Suprapubic skin (tissue), 4 donors: Measurements from ENCODE around the gene GALC. TPM values are rescaled to one million over a fixed set of nuclear protein-coding genes. Genes with fewer than 3 reads are reported as not detected.

Source experiments
- DNase-seq, 2 donors: peaks; one replicate each; pipeline ENCODE4 v3.0.0-alpha.2; 2019; ENCODE audit warnings: low spot score in 2 of 2
- H3K27ac ChIP-seq: fragments of 200-600 bp; sonication (generic); one replicate; pipeline ENCODE4 v1.5.1; 2019
- H3K27me3 ChIP-seq: fragments of 200-600 bp; sonication (generic); one replicate; pipeline ENCODE4 v1.5.1; 2019
- H3K36me3 ChIP-seq: fragments of 200-600 bp; sonication (generic); one replicate; pipeline ENCODE4 v1.5.1; 2019
- H3K4me1 ChIP-seq: fragments of 200-600 bp; sonication (generic); one replicate; pipeline ENCODE4 v1.5.1; 2019
- H3K4me3 ChIP-seq: fragments of 200-600 bp; sonication (generic); one replicate; pipeline ENCODE4 v1.5.1; 2019; ENCODE audit warnings: mild to moderate bottlenecking
- H3K9me3 ChIP-seq: fragments of 200-600 bp; sonication (generic); one replicate; pipeline ENCODE4 v1.5.1; 2019
- CTCF ChIP-seq, 2 donors: fragments of 200-600 bp in 1 of 2; fragments of 450-650 bp in 1 of 2; sonication (generic) in 1 of 2; IDR thresholded peaks; one replicate each; pipeline ENCODE4 v1.5.1; 2016 to 2019; ENCODE audit warnings: antibody characterized with exemption in 2 of 2, mild to moderate bottlenecking in 1 of 2, moderate library complexity in 1 of 2
- EP300 ChIP-seq: sonication (generic); formaldehyde crosslinking; IDR thresholded peaks from one replicate; pipeline ENCODE4 v1.6.1; 2017; ENCODE audit warnings: antibody characterized with exemption
- POLR2A ChIP-seq, 2 donors: fragments of 450-650 bp; IDR thresholded peaks; one replicate each; pipeline ENCODE4 v1.6.1; 2017; ENCODE audit warnings: antibody characterized with exemption in 2 of 2, mild to moderate bottlenecking in 2 of 2, moderate library complexity in 2 of 2
- POLR2AphosphoS5 ChIP-seq, 3 donors: sonication (generic); formaldehyde crosslinking; IDR thresholded peaks; one replicate each; pipeline ENCODE4 v1.6.1; 2017; ENCODE audit warnings: antibody characterized with exemption in 3 of 3
- WGBS: methylation state at CpG from one replicate; pipeline ENCODE4 v1.1.5; 2018; 5-methylcytosine and 5-hydroxymethylcytosine counted together
- total RNA-seq, 4 donors: library from RNA; depleted of rRNA; stranded (reverse); fragments of >200 nt; gene quantifications; one replicate each; pipeline ENCODE4 v1.1.0, GENCODE V29; 2016

Gene GALC
- total RNA-seq, 4 donors from 2014 or later, result 15.0 to 19.5 (median 17.4) TPM

- TF ChIP-seq POLR2AphosphoS5 (IDR thresholded peaks at IDR 0.05) (no peak), CTCF (IDR thresholded peaks at IDR 0.05) (no peak), POLR2A (IDR thresholded peaks at IDR 0.05) (no peak), EP300 (no peak)
- WGBS, result 84% methylated on average over 3 of the region's 3 CpGs
Measured at GRCh38 chr14:87934185-87934584, 58.8 kb downstream of the GALC start.

DNA sequence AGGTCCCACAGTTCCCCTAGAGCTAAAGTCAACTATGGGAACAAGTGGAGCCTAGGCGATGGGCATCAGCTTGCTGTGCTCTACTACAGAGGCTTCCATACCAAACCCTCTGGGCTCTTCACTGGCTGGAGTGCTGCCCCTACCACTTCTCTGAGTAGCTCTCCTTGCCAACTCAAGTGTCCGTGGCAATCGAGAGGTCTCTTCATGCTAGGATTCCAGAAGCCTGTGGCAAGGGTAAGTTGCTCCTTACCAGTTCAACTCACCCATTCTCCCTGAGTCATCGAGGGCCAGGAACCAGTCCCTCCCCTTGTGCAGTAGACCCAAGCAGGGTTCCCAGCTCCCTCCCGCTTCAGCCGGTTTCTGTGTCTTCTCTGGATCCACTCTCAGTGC lies 76.1 kb downstream of the GALC start:
- TF ChIP-seq POLR2AphosphoS5 (IDR thresholded peaks at IDR 0.05) (no peak), CTCF (IDR thresholded peaks at IDR 0.05) (no peak)
- H3K4me1 ChIP-seq, result no peaks in the 10 kb centered on the region
- H3K9me3 ChIP-seq, result no peaks in the 10 kb centered on the region
- 95% methylated on average over 5 of the region's 6 CpGs for WGBS
- no peak overlapping the region for H3K4me3 ChIP-seq
- H3K27ac ChIP-seq, result no peak overlapping the region
- H3K36me3 ChIP-seq, result no peaks in the 10 kb centered on the region
- DNase-seq, result no peak
- no peaks in the 10 kb centered on the region for H3K27me3 ChIP-seq

More at GRCh38 chr14:87934185-87934584, 58.8 kb downstream of the GALC start:
- Histone ChIP-seq H3K36me3 (peaks cover 10% of the 10 kb centered on the region), H3K27me3 (no peaks in the 10 kb centered on the region), H3K9me3 (no peaks in the 10 kb centered on the region), H3K4me3 (no peak overlapping the region), H3K4me1 (no peaks in the 10 kb centered on the region), H3K27ac (no peak overlapping the region)
- no peak for DNase-seq

GRCh38 chr14:87916103-87916885 lies 76.7 kb downstream of the GALC start:
- H3K4me1 ChIP-seq, result no peaks in the 10 kb centered on the region
- H3K27me3 ChIP-seq, result no peaks in the 10 kb centered on the region
- no peak overlapping the region for H3K27ac ChIP-seq
- H3K4me3 ChIP-seq, result no peak overlapping the region
- no peaks in the 10 kb centered on the region for H3K36me3 ChIP-seq
- TF ChIP-seq EP300, result no peak
- TF ChIP-seq CTCF (IDR thresholded peaks at IDR 0.05), result no peak
- TF ChIP-seq POLR2A (IDR thresholded peaks at IDR 0.05), result no peak
- TF ChIP-seq POLR2AphosphoS5 (IDR thresholded peaks at IDR 0.05), result no peak
- DNase-seq, result no peak
- 91% methylated on average over 25 of the region's 31 CpGs for WGBS
- H3K9me3 ChIP-seq, result peaks cover 3% of the 10 kb centered on the region

DNA sequence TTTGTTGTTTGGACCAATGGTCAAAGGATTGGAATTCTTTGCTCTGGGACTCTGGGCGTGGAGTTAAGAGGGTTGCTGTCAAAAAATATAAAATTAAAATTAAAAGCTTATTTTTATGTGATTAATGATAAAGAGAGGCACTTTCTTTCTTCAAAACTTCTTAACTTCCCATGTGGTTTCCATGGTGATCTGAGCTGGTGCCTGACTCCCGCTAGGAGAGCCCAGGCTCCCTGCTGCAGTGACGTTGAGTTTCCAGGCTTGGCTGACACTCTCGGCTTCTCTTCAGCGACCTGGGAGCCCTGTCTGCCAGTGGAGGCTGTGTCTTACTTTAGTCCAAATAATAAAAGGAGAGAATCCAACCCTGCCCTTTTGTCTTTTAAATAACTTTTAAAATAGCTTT lies 84.4 kb downstream of the GALC start:
- WGBS, result 33% methylated on average over 5 of the region's 5 CpGs
- Histone ChIP-seq H3K36me3 (no peaks in the 10 kb centered on the region), H3K27ac (no peak overlapping the region), H3K4me1 (no peaks in the 10 kb centered on the region), H3K4me3 (no peak overlapping the region), H3K27me3 (no peaks in the 10 kb centered on the region), H3K9me3 (peaks cover 16% of the 10 kb centered on the region)
- DNase-seq, result no peak
- TF ChIP-seq EP300 (no peak), CTCF (IDR thresholded peaks at IDR 0.05) (no peak), POLR2AphosphoS5 (IDR thresholded peaks at IDR 0.05) (no peak), POLR2A (IDR thresholded peaks at IDR 0.05) (no peak)

- TF ChIP-seq EP300 (no peak), POLR2AphosphoS5 (IDR thresholded peaks at IDR 0.05) (no peak)
- no peaks in the 10 kb centered on the region for H3K9me3 ChIP-seq
- H3K4me3 ChIP-seq, result no peak overlapping the region
- H3K27ac ChIP-seq, result no peak overlapping the region
- H3K36me3 ChIP-seq, result no peaks in the 10 kb centered on the region
- no peaks in the 10 kb centered on the region for H3K27me3 ChIP-seq
- no peak for DNase-seq
- no peaks in the 10 kb centered on the region for H3K4me1 ChIP-seq
Measured at GRCh38 chr14:87901652-87902051, 91.3 kb downstream of the GALC start.

DNA sequence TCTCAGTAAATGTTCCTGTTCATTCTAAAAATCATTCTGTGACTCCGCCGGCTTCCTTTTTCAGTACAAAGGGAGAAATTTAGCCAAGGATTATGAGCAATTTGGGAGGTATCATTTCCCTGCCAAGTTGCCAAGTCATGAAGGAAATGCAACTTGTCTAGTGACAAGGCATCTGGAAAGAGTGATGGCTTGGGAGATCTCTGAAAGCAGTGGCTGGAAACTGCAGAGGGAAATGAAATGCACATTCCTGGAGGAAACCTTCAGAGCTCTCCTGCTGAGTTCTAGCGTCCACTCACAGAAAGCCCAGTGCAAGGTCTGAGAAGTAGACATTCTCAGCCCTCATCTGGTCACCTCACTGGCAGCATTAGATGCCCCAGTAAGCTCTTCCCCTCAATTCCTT lies 91.7 kb downstream of the GALC start:
- H3K27me3 ChIP-seq, result no peaks in the 10 kb centered on the region
- no peak overlapping the region for H3K4me3 ChIP-seq
- H3K9me3 ChIP-seq, result no peaks in the 10 kb centered on the region
- WGBS, result 63% methylated on average over 3 of the region's 3 CpGs
- no peak for DNase-seq
- H3K36me3 ChIP-seq, result no peaks in the 10 kb centered on the region
- no peak overlapping the region for H3K27ac ChIP-seq
- no peaks in the 10 kb centered on the region for H3K4me1 ChIP-seq
- TF ChIP-seq POLR2AphosphoS5 (IDR thresholded peaks at IDR 0.05) (no peak), EP300 (no peak), CTCF (IDR thresholded peaks at IDR 0.05) (no peak), POLR2A (IDR thresholded peaks at IDR 0.05) (no peak)
